Activated T-cell treated with anti-CD3 and anti-CD28 coated beads for 4 hours (primary cell): Measurements from ENCODE around the gene MRPL54.
"Not testable (repeated sequence)": the region's sequence is repeated elsewhere in the genome, so short reads cannot be mapped to it uniquely, and the experiment has no call there.

Source experiments
- DNase-seq: peaks from one replicate; pipeline ENCODE4 v3.0.0-alpha.2; 2020

Gene MRPL54

GRCh38 chr19:3743486-3743885 lies 19.0 kb upstream of the MRPL54 start:
- no peak for DNase-seq

- DNase-seq: no peak
Observed at GRCh38 chr19:3745363-3746045, 17.0 kb upstream of the MRPL54 start.

GRCh38 chr19:3746371-3747056 lies 16.0 kb upstream of the MRPL54 start:
- no peak for DNase-seq

- no peak for DNase-seq
Observed at GRCh38 chr19:3748965-3749364, 13.5 kb upstream of the MRPL54 start.

DNA sequence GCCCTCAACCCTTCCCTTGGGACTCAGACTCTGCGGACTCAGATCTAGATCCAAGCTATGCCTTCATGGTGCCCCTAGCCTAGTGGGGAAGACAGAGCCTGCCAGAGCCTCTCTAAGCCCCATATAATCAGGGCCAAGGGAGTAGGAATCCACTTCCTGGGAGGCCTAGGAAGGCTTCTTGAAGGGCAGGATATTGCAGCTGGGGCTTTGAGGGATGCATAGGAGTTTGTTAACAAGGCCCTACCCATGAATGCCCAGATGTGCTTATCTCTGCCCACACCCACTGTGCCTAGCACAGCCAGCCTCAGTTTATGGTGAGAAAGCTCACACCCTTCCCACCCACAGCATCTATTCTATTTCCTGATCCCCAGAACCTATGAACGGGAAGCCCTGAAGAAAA lies 12.3 kb upstream of the MRPL54 start:
- no peak for DNase-seq

DNA sequence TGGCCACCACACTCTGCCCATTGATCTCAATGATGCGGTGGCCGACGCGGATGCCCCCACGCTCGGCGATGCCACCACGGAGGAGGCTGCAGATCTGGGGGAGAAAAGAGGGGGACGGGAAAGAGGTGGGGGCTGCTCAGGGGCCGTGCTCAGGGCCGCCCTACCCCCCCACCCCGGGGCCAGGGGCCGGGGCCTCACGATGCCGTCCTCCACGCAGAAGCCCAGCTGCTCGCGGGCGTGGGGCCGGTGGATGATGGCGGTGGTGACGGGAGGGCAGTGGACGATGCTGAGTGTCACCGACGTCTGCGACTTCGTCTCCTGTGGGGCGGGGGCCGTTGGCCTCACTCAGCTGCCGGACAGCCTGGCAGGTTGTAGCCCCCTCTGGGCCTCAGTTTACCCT lies 11.2 kb upstream of the MRPL54 start:
- no peak for DNase-seq

DNA sequence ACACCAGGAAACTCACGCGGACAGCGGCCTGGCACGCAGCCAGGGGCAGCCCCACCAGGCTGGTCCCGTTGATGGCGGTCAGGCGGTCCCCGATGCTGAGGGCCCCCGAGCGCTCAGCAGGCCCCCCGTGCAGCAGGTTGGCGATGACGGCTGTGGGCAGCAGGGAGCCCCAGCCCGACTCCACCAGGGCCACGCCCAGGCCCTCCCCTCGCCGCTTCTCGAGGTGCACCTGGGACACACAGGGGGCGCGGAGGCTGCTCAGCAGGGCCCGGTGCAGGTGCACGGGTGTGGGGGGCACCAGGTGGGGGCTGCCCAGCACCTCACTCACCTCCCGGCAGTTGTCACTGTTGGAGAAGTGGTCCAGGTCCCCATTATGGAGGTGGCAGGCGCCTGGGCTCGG lies 10.0 kb upstream of the MRPL54 start:
- DNase-seq: no peak

DNA sequence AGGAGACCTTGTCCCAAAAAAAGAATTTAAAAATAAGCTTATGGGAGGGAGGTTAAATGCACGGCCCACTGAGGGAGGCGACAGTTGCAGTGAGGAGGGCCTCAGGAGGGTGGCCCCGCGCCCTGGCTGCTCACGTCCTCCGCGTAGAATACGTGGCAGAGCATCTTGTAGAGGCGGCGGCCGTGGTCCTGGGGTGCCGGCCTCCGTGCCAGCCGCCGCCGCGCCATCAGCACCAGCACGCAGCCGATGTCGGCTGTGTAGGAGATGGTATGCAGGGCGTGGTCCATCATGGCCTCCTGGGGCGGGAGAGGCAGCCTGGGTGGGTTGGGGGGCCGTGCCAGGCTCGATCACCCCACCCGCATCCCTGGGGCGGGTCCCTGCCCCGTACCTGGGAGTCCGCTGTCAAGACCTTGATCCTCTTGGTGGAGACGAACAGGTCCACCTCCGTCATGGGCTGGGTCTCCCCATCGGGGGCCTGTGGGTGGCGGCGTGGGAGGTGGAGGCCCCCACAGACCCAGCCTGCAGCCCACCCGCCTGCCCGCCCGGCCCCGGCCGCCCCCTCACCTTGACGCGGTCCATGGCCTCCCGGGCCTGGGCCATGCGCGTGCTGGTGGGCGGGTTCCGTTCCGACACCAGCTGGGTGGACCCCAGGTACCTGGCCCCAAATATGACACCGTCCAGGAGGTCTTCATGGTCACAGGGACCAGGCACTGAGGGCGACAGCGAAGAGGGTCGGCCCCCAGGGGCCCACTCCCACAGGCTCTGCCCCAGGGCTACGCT lies 8.7 kb upstream of the MRPL54 start:
- no peak for DNase-seq

DNA sequence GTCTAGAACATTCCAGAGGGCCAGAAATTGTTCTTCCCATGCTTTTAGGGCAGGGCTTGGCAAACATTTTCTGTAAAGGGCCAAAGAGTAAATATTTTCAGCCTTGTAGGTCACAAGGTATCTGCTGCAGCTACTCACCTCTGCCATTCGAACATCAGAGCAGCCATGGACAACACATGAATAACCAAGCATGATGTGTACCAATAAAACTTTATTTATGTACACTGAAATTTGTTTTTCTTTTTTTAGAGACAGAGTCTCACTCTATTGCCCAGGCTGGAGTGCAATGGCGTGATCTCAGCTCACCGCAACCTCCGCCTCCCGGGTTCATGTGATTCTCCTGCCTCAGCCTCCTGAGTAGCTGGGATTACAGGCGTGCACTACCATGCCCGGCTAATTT lies 4.8 kb upstream of the MRPL54 start:
- not testable (repeated sequence) for DNase-seq

- not testable (repeated sequence) for DNase-seq
Observed at GRCh38 chr19:3758297-3758696, 4.2 kb upstream of the MRPL54 start.

GRCh38 chr19:3759482-3760254 lies 2.8 kb upstream of the MRPL54 start:
- DNase-seq: no peak

GRCh38 chr19:3760871-3761361 lies 1.6 kb upstream of the MRPL54 start:
- DNase-seq: no peak

- DNase-seq: peak; percentile 95
Observed at GRCh38 chr19:3761382-3762129, 926 bp upstream of the MRPL54 start, which contains the start of gene APBA3. APBA3 (minus strand) TSS chr19:3761692; CDS start chr19:3760264, 1,428 bp downstream.

GRCh38 chr19:3762130-3762473 lies 380 bp upstream of the MRPL54 start:
- no peak for DNase-seq

DNA sequence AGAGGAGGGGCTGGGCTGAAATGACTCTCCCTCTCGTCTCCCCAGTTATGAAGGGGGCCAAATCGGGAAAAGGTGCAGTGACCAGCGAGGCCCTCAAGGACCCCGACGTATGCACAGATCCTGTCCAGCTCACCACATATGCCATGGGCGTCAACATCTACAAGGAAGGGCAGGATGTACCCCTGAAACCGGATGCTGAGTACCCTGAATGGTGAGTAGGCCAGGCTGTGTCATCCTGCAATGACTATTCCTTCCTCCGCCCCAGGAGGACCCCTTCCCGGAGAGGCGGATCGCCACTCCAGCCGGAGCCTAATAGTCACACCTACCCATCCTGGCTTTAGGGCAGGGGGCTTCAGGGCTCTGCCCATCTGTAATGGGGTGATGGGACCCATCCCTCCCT lies 2.6 kb downstream of the MRPL54 start:
- no peak for DNase-seq

GRCh38 chr19:3765757-3766156 lies 3.3 kb downstream of the MRPL54 start:
- DNase-seq: not testable (repeated sequence)

DNA sequence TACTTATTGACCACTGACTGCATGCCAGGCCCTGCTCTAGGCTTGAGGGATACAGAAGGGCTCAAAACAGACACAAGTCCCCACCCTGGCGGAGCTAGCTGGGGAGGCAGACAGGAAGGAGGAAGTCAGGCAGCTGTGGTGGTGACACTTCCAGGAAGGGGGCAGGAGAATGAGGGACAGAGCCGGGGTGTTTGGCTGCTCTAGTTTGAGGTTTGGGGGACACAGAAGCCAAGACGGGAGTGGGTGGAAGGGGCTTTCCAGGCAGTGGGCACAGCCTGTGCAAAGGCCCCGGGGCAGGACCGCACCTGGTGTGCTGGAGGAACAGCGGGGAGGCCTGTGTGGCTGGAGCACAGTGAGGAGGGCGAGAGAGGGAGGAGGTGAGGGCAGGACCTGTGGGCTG lies 4.0 kb downstream of the MRPL54 start:
- DNase-seq: no peak

GRCh38 chr19:3767050-3767449 lies 4.6 kb downstream of the MRPL54 start:
- no peak for DNase-seq

DNA sequence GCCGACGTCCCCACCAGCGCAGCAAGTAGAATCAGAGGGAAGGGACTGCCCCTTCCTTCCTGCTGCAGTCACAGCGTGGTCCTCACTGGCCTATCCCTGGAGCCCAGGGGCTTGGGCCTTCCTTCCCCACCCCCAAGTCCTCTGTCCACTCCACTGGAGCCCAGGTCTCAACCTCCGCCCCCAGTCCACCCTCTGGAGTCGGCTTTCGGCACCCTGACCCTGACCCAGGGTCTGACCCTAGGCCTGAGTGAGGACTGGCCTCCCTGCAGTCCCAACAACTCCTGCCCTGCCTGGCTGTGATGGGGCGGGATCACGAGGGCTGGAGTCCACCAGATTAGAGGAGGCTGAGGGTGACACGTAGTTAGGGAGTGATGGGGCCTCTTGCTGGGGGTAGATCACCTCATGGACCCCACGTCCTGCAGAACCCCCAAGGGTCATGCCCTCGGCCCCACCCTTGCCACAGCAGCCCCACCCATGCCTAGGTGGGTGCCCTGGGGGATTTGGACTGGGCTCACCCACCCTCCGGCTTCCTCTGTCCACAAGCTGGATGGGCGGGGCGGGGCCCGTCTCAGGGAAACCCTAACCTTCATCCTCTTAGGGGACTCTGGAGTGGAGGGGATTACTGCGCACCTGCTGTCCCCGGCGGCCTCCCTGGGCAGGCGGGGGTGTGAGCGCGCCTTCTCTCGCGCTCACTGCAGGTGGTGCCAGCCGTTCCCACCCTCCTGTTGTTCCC lies 5.7 kb downstream of the MRPL54 start:
- no peak for DNase-seq

DNA sequence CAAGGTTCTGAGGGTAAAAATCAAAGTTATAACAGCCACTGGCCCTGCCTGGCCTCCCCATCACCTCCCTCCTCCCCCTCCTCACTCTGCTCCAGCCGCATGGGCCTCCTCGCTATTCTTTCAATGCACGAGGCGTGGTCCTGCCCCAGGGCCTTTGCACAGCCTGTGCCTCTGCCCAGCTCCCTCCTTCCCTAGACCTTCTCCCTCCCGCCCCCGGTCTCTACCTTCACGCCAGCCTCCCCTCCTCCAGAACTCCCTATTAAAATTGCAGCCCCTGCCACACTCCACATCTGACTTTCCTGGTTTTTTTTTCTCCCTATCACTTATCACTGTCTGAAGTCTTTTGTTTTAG lies 6.2 kb downstream of the MRPL54 start:
- no peak for DNase-seq

DNA sequence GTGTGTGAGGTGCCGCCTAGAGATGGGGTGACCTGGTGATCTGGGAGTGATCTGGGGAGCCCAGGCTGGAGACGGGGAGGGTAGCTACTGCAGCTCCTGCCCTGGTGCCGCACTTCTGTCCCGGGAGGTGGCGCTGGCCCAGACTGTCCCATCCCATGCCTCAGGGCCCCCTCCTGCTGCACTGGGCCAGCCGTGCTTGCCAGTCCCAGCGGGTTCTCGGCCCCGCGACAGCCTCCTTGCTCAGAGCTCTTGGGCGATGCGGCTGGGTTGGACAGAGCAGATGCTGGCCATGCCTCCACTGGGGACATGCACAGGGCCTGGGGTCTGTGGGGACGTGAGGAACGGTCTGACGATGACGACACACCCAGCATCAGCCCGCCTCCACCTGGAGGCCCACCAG lies 7.0 kb downstream of the MRPL54 start:
- no peak for DNase-seq
